B cell (primary cell): ENCODE results near the gene DRAXIN.

Experiments used
- CTCF ChIP-seq: fragments of 200-600 bp; IDR thresholded peaks from one replicate; pipeline ENCODE4 v1.8.0; 2022; ENCODE audit warnings: antibody characterized with exemption, mild to moderate bottlenecking
- EZH2 ChIP-seq: IDR thresholded peaks from 2 replicates; pipeline ENCODE4 v1.6.1; 2012; ENCODE audit warnings: borderline replicate concordance, low read depth, mild to moderate bottlenecking, moderate library complexity, low read length; ENCODE audit not compliant: insufficient read depth, poor library complexity, severe bottlenecking

- TF ChIP-seq CTCF (no peak), EZH2 (no peak)
Measured at GRCh38 chr1:11759791-11760190, 68.3 kb downstream of the DRAXIN start.
